Left lung (tissue), 10 donors: ENCODE data around the gene PDHA1. TPM values are rescaled to one million over a fixed set of nuclear protein-coding genes. Genes with fewer than 3 reads are reported as not detected.

Experiments
- ATAC-seq: fragments of 200-7000 bp; cut with Tn5 transposase; one replicate; pipeline ENCODE4 v1.9.1; 2020; ENCODE audit warnings: moderate library complexity
- DNase-seq, 4 donors: peaks; one replicate each; pipeline ENCODE4 v3.0.0-alpha.2; 2013 to 2020
- H3K27ac ChIP-seq, 2 donors: fragments of 200-600 bp; sonication (generic) in 1 of 2; one replicate each; pipeline versions ENCODE4 v1.5.0 to v1.8.0; 2020 to 2021
- H3K27me3 ChIP-seq, 2 donors: fragments of 200-600 bp; sonication (generic) in 1 of 2; one replicate each; pipeline versions ENCODE4 v1.5.0 to v1.8.0; 2020 to 2021
- H3K36me3 ChIP-seq, 2 donors: fragments of 200-600 bp; sonication (generic) in 1 of 2; one replicate each; pipeline versions ENCODE4 v1.5.0 to v1.8.0; 2020 to 2021
- H3K4me1 ChIP-seq, 2 donors: fragments of 200-600 bp; one replicate each; pipeline ENCODE4 v1.8.0; 2021
- H3K4me3 ChIP-seq, 2 donors: fragments of 200-600 bp; sonication (generic) in 1 of 2; one replicate each; pipeline versions ENCODE4 v1.5.0 to v1.8.0; 2020 to 2021; ENCODE audit warnings: mild to moderate bottlenecking in 1 of 2
- H3K9me3 ChIP-seq, 2 donors: fragments of 200-600 bp; sonication (generic) in 1 of 2; one replicate each; pipeline versions ENCODE4 v1.5.0 to v1.8.0; 2020 to 2021
- intact Hi-C, 2 donors: fragments of 100-400 bp; cut with DNase I; formaldehyde crosslinking; loops; one replicate each; pipeline versions ENCODE4 v1.11.2 to v1.14.2; 2022
- polyA plus RNA-seq, 6 donors: library from polyadenylated mRNA; unstranded; fragments of 120-200 nt; gene quantifications; one replicate each; pipeline ENCODE4 v1.2.1, GENCODE V29; 2013; ENCODE audit not compliant: insufficient read length in 6 of 6
- total RNA-seq, 2 donors: library from RNA; stranded (reverse); fragmentation: NEBNext Ultra II Directional; extraction: Animal tissue kit (Norgen Biotek cat#: 25700); gene quantifications; one replicate each; pipeline ENCODE4 v1.2.1, GENCODE V29; 2021
- TF ChIP-seq, protein P1 (sequence below), 2 donors: fragments of 200-600 bp; sonication (generic) in 1 of 2; IDR thresholded peaks; one replicate each; pipeline versions ENCODE4 v1.5.0 to v1.8.0; 2021; ENCODE audit warnings: antibody characterized with exemption in 2 of 2
- donor health status: DM: no; HTN: yes; CAD: no.
- donor health status: DM: no; HTN: no; CAD: no.

PDHA1 gene
- total and polyA plus RNA-seq, 8 donors, result 120 to 170 (median 152) TPM

DNA sequence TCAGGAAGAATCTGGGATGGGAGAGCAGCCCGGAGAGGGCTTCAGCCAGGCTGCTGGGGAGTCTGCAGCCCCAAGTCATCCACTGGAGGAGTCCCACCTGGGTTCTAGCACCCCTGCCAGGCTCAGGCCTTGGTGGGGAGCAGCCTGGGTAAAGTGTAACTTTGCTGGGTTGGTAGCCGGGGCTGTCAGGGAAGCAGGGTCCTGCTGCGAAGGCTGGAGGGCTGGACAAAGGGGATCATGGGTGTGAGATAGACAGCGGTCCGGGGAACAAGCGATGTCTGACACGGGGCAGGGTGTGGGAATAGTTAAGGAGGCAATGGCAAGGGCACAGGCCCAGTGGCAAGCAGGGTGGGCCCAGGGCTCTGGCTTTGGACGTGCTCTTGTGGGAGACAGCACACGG, 37.6 kb downstream of the PDHA1 start:
- TF ChIP-seq, protein P1, sequence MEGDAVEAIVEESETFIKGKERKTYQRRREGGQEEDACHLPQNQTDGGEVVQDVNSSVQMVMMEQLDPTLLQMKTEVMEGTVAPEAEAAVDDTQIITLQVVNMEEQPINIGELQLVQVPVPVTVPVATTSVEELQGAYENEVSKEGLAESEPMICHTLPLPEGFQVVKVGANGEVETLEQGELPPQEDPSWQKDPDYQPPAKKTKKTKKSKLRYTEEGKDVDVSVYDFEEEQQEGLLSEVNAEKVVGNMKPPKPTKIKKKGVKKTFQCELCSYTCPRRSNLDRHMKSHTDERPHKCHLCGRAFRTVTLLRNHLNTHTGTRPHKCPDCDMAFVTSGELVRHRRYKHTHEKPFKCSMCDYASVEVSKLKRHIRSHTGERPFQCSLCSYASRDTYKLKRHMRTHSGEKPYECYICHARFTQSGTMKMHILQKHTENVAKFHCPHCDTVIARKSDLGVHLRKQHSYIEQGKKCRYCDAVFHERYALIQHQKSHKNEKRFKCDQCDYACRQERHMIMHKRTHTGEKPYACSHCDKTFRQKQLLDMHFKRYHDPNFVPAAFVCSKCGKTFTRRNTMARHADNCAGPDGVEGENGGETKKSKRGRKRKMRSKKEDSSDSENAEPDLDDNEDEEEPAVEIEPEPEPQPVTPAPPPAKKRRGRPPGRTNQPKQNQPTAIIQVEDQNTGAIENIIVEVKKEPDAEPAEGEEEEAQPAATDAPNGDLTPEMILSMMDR (IDR thresholded peaks at IDR 0.05), result no peak
- Histone ChIP-seq H3K9me3 (no peaks in the 10 kb centered on the region), H3K4me1 (no peaks in the 10 kb centered on the region), H3K27me3 (no peaks in the 10 kb centered on the region), H3K27ac (no peak overlapping the region), H3K4me3 (no peak overlapping the region), H3K36me3 (no peaks in the 10 kb centered on the region)
- ATAC-seq (no peak), DNase-seq (no peak)
- intact Hi-C loops, result no loop called here

DNA sequence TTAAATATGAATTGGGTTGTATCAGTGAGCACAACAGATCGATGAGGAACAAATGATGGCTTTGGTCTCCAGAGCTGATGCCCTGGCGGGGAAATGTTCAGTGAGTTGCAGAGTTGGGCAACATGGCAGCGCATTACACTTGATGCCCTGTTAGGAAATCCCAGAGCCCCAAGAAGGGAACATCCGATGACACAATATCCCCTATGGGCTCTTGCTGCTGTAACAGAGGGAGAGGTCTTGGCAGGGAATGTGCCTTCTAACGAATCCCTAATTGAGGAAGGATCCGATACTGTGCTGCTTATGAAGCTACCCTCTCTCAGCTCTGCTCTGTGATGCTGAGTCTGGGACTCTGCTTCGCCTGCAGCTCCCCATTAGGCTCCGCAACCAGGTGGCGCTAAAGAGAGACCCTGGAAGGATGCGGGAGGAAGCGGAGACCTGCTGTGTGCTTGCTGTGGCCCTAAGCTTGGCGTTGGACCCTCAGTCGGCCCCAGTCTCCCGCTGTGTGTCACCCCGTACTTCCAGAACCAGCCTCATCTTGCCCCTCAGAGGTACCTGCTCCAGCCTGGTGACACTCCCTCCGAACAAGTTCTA, 38.9 kb downstream of the PDHA1 start:
- Histone ChIP-seq H3K27ac (no peak overlapping the region), H3K4me1 (no peaks in the 10 kb centered on the region), H3K9me3 (no peaks in the 10 kb centered on the region), H3K36me3 (no peaks in the 10 kb centered on the region), H3K27me3 (no peaks in the 10 kb centered on the region), H3K4me3 (no peak overlapping the region)
- TF ChIP-seq, protein P1 (IDR thresholded peaks at IDR 0.05), result peak; percentile 32 to 47
- ATAC-seq, result peak; percentile 91
- intact Hi-C loops, result no loop called here
- DNase-seq, result peak in 3 of 4 donors; percentile 45 to 76 (median 60)

DNA sequence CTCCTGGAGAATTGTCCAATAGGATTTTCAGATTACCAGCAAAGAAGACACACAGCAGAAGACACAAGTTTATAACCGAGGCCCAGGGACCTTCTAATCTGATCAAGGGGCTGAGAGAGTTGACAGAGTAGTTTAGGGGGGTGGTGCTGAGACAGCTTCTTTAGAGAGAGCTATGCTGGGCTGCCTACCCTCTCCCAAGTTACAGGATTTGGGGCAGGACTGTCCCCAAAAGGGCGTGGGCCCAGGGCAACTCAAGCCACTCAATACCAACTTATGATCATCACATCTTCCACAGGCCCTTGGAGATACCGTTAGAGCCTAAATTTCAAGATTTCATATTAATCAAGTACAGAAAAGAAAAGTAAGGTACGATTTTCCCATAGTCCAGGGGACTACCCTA, 43.0 kb downstream of the PDHA1 start:
- ATAC-seq (no peak), DNase-seq (no peak)
- H3K27me3 ChIP-seq, result no peaks in the 10 kb centered on the region
- no peak overlapping the region for H3K27ac ChIP-seq
- no peaks in the 10 kb centered on the region for H3K4me1 ChIP-seq
- H3K4me3 ChIP-seq, result no peak overlapping the region
- TF ChIP-seq, protein P1 (IDR thresholded peaks at IDR 0.05), result no peak
- no peaks in the 10 kb centered on the region for H3K9me3 ChIP-seq
- no peaks in the 10 kb centered on the region for H3K36me3 ChIP-seq
- intact Hi-C loops, result no loop called here

DNA sequence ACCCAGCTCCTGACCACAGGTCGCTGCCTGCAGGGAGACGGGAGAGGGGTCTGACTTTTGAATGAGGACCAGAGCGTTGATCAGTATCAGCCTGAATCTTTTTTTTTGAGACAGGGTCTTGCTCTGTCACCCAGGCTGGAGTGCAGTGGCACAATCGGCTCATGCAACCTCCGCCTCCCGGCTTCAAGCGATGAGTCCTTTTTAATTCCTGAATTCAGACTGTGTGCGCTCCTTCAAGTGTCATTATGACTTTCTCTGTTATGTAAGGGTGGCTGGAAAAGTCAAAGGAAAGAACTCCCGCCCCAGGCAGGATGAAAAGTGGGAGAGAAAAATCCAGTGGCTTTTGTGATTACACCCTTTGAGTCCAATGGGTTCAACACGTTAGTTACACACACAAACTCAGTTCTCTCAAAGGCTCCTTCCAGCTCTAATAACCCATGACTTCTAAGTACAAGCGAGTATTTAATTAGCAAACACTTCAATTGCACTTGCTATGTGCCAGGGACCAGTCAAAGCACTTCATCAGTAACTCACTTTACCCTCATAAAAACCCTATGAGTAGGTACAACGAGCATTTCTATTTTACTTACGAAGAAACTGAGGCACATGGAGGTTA, 44.4 kb downstream of the PDHA1 start:
- TF ChIP-seq, protein P1 (IDR thresholded peaks at IDR 0.05), result no peak
- peak in 1 of 4 donors; percentile 22 for DNase-seq
- no peaks in the 10 kb centered on the region for H3K9me3 ChIP-seq
- intact Hi-C loops, result no loop called here
- H3K4me3 ChIP-seq, result no peak overlapping the region
- H3K4me1 ChIP-seq, result no peaks in the 10 kb centered on the region
- no peaks in the 10 kb centered on the region for H3K36me3 ChIP-seq
- ATAC-seq, result peak; percentile 87
- H3K27me3 ChIP-seq, result no peaks in the 10 kb centered on the region
- no peak overlapping the region for H3K27ac ChIP-seq

DNA sequence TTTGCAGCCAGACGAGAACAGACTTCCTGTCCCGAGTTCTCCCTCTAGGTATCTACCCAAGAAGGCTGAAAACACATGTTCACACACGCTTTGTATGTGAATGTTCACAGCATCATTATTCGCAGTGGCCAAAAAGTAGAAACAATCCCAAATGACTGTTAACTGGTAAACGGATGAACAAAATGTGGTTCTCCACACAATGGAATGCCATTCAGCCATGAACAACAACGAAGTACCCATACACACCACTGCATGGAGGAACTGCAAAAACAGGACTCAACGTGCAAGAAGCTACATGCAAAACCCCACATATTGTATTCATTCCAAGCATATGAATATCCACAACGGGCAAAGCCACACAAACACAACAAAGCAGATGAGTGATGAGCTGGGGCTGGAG, 45.0 kb downstream of the PDHA1 start:
- H3K27ac ChIP-seq, result no peak overlapping the region
- H3K4me3 ChIP-seq, result no peak overlapping the region
- no peaks in the 10 kb centered on the region for H3K27me3 ChIP-seq
- intact Hi-C loops, result no loop called here
- ATAC-seq (peak; percentile 23), DNase-seq (no peak)
- no peaks in the 10 kb centered on the region for H3K36me3 ChIP-seq
- TF ChIP-seq, protein P1 (IDR thresholded peaks at IDR 0.05), result no peak
- no peaks in the 10 kb centered on the region for H3K9me3 ChIP-seq
- H3K4me1 ChIP-seq, result no peaks in the 10 kb centered on the region
